Activated T-helper 1 cell treated with anti-CD3 and anti-CD28 coated beads, Interleukin-12 subunit alpha, Interleukin-12 subunit beta, Interleukin-2, Interleukin-4 antibody, amounts not matched to agents 30 ng/mL and 10 ng/mL and 1 ng/mL, durations not matched to agents 14 hours and 24 hours and 36 hours (primary cell): ENCODE results near the gene FXR1. TPM values are rescaled to one million over a fixed set of nuclear protein-coding genes. Genes with fewer than 3 reads are reported as not detected.
"Not testable (repeated sequence)": the region's sequence is repeated elsewhere in the genome, so short reads cannot be mapped to it uniquely, and the experiment has no call there.

Source experiments
- DNase-seq: peaks from one replicate; pipeline ENCODE4 v3.0.0; 2021; ENCODE audit warnings: low spot score
- H3K27ac Mint-ChIP-seq: one replicate; pipeline ENCODE4 v1.8.0; 2021; ENCODE audit warnings: mild to moderate bottlenecking, mixed read lengths
- H3K27me3 Mint-ChIP-seq: one replicate; pipeline ENCODE4 v1.8.0; 2022; ENCODE audit warnings: mild to moderate bottlenecking, moderate library complexity, mixed read lengths; ENCODE audit not compliant: insufficient read depth
- H3K36me3 Mint-ChIP-seq: one replicate; pipeline ENCODE4 v1.8.0; 2021; ENCODE audit warnings: low read depth, mixed read lengths
- H3K4me1 Mint-ChIP-seq: one replicate; pipeline ENCODE4 v1.8.0; 2021; ENCODE audit warnings: low read depth, mixed read lengths
- H3K4me3 Mint-ChIP-seq: one replicate; pipeline ENCODE4 v1.8.0; 2021; ENCODE audit warnings: mild to moderate bottlenecking, moderate library complexity, mixed read lengths
- H3K9me3 Mint-ChIP-seq: one replicate; pipeline ENCODE4 v1.8.0; 2021; ENCODE audit warnings: mixed read lengths
- intact Hi-C: fragments of 100-400 bp; cut with micrococcal nuclease; formaldehyde crosslinking; loops from one replicate; pipeline ENCODE4 v1.15.1; 2024
- total RNA-seq: library from RNA; stranded (reverse); gene quantifications from 2 replicates; pipeline ENCODE4 v1.2.3, GENCODE V29; 2022

Gene FXR1
- total RNA-seq, 1 donor from 2014 or later = 140 TPM

GRCh38 chr3:180989291-180990163 is 77.1 kb downstream of the FXR1 start, which contains the start of gene DNAJC19:
DNAJC19 (minus strand) TSS chr3:180989736; CDS start chr3:180989602, 134 bp downstream.
- intact Hi-C loops = loop anchor here (1.0 to 10.0 kb wide), 4 partner anchors 9 to 1805 kb away; partner anchors contain the start of genes ATP11B, FXR1 and TTC14
- peaks cover 14% of the 10 kb centered on the region for H3K4me1 Mint-ChIP-seq
- no peaks in the 10 kb centered on the region for H3K27me3 Mint-ChIP-seq
- H3K4me3 Mint-ChIP-seq = peak within 1 kb of the TSS; percentile 91
- DNase-seq = peak; percentile 86
- H3K36me3 Mint-ChIP-seq = peaks cover 10% of the 10 kb centered on the region
- peak within 1 kb of the TSS; percentile 88 for H3K27ac Mint-ChIP-seq
- no peaks in the 10 kb centered on the region for H3K9me3 Mint-ChIP-seq

GRCh38 chr3:180990505-180990904 is 78.0 kb downstream of the FXR1 start:
- Mint-ChIP-seq H3K36me3 (peaks cover 9% of the 10 kb centered on the region), H3K4me1 (peaks cover 14% of the 10 kb centered on the region), H3K9me3 (no peaks in the 10 kb centered on the region), H3K27ac (no peak overlapping the region), H3K4me3 (peak overlapping the region; percentile 91), H3K27me3 (no peaks in the 10 kb centered on the region)
- intact Hi-C loops = no loop called here
- DNase-seq = no peak

- DNase-seq = no peak
- Mint-ChIP-seq H3K27me3 (peaks cover 4% of the 10 kb centered on the region), H3K4me3 (no peak overlapping the region), H3K27ac (no peak overlapping the region), H3K4me1 (no peaks in the 10 kb centered on the region), H3K36me3 (no peaks in the 10 kb centered on the region), H3K9me3 (peaks cover 10% of the 10 kb centered on the region)
- intact Hi-C loops = no loop called here
These were observed 84.0 kb downstream of the FXR1 start for GRCh38 chr3:180996415-180996932.

DNA sequence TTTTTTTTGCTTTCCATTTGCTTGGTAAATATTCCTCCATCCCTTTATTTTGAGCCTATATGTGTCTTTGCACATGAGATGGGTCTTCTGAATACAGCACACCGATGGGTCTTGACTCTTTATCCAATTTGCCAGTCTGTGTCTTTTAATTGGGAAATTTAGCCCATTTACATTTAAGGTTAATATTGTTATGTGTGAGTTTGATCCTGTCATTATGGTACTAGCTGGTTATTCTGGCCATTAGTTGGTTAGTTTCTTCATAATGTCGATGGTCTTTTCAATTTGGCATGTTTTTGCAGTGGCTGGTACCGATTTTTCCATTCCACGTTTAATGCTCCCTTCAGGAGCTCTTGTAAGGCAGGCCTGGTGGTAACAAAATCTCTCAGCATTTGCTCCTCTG is 89.9 kb downstream of the FXR1 start:
- H3K27me3 Mint-ChIP-seq, H3K36me3 Mint-ChIP-seq, H3K4me1 Mint-ChIP-seq, H3K27ac Mint-ChIP-seq, DNase-seq, H3K4me3 Mint-ChIP-seq, intact Hi-C loops: not testable (repeated sequence)
- peaks cover 28% of the 10 kb centered on the region for H3K9me3 Mint-ChIP-seq

DNA sequence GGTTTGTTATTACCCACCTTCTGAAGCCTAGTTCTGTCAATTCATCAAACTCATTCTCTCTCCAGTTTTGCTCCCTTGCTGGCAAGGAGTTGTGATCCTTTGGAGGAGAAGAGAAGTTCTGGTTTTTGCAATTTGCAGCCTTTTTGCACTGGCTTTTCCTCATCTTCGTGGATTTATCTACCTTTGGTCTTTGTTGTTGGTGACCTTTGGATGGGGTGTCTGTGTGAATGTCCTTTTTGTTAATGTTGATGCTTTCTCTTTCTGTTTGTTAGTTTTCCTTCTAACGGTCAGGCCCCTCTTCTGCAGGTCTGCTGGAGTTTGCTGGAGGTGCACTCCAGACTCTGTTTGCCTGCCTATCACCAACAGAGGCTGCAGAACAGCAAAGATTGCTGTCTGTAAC is 91.0 kb downstream of the FXR1 start:
- intact Hi-C loops, DNase-seq, H3K27me3 Mint-ChIP-seq, H3K36me3 Mint-ChIP-seq, H3K4me1 Mint-ChIP-seq, H3K27ac Mint-ChIP-seq, H3K4me3 Mint-ChIP-seq: not testable (repeated sequence)
- H3K9me3 Mint-ChIP-seq = peaks cover 28% of the 10 kb centered on the region

- Mint-ChIP-seq H3K27ac (no peak overlapping the region), H3K9me3 (peaks cover 17% of the 10 kb centered on the region), H3K4me1 (no peaks in the 10 kb centered on the region), H3K4me3 (no peak overlapping the region), H3K27me3 (no peaks in the 10 kb centered on the region), H3K36me3 (peaks cover 2% of the 10 kb centered on the region)
- DNase-seq = no peak
- intact Hi-C loops = no loop called here
These were observed 94.1 kb downstream of the FXR1 start for GRCh38 chr3:181006541-181006940.

GRCh38 chr3:181007262-181007661 is 94.8 kb downstream of the FXR1 start:
- intact Hi-C loops = no loop called here
- Mint-ChIP-seq H3K27me3 (no peaks in the 10 kb centered on the region), H3K4me3 (no peak overlapping the region), H3K36me3 (peaks cover 2% of the 10 kb centered on the region), H3K4me1 (no peaks in the 10 kb centered on the region), H3K9me3 (peaks cover 10% of the 10 kb centered on the region), H3K27ac (no peak overlapping the region)
- DNase-seq = no peak

- no peak overlapping the region for H3K27ac Mint-ChIP-seq
- H3K27me3 Mint-ChIP-seq = no peaks in the 10 kb centered on the region
- H3K4me1 Mint-ChIP-seq = no peaks in the 10 kb centered on the region
- DNase-seq = no peak
- H3K9me3 Mint-ChIP-seq = peaks cover under 1% of the 10 kb centered on the region
- no peaks in the 10 kb centered on the region for H3K36me3 Mint-ChIP-seq
- intact Hi-C loops = no loop called here
- no peak overlapping the region for H3K4me3 Mint-ChIP-seq
These were observed 96.3 kb downstream of the FXR1 start for GRCh38 chr3:181008796-181009195.

DNA sequence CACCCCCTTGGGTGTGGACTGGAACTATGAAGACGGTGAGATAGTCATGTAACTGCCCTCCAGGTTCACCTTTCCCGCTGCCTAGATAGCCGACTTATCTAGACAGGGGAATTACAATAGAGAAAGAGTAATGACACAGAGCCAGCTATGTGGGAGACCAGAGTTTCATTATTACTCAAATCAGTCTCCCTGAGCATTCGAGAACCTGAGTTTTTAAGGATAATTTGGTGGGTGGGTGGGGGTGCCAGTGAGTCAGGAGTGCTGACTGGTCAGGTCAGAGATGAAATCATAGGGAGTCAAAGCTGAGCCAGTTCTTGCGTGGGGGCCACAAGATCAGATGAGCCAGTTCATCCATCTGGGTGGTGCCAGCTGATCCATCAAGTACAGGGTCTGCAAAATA is 96.8 kb downstream of the FXR1 start:
- Mint-ChIP-seq H3K4me3 (no peak overlapping the region), H3K9me3 (no peaks in the 10 kb centered on the region), H3K4me1 (no peaks in the 10 kb centered on the region), H3K27me3 (no peaks in the 10 kb centered on the region), H3K36me3 (no peaks in the 10 kb centered on the region), H3K27ac (no peak overlapping the region)
- no peak for DNase-seq
- intact Hi-C loops = no loop called here

DNA sequence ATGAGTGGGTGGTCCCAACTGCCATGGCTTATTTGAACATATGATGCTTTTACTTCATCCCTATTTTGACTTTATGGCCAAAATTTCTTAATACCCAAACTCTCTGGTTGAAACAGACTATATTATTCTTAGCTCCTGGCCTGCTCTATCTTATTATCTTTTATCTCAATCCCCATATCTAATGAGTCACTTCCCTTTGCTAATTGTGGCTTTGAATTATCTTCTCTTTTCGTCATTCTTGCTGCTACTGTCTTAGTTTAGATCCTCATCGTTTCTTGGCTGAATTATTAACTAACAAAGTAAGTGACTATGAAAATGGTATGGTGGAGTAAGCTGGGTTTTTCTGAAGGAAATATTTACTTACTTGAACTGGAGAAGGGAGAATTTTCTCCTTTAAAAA is 105.2 kb downstream of the FXR1 start:
- Mint-ChIP-seq H3K27me3 (no peaks in the 10 kb centered on the region), H3K4me3 (no peak overlapping the region), H3K36me3 (no peaks in the 10 kb centered on the region), H3K27ac (no peak overlapping the region), H3K4me1 (no peaks in the 10 kb centered on the region), H3K9me3 (no peaks in the 10 kb centered on the region)
- no peak for DNase-seq
- intact Hi-C loops = no loop called here

DNA sequence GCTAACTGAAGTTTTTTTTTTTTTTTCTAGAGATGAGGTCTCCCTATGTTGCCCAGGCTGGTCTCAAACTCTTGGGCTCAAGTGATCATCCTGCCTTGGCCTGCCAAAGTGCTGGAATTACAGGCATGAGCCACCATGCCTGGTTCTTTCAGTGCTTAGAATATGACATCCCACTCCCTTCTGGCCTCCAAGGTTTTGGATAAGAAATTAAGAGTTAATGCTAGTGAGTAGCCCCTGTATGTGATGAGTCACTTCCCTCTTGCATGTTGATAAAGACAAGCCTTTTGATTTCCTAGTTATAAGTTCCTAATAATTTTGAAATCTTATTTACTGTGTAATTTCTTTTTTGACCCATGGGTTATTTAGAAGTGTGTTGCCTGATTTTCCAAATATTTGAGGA is 112.7 kb downstream of the FXR1 start:
- intact Hi-C loops = no loop called here
- Mint-ChIP-seq H3K4me1 (no peaks in the 10 kb centered on the region), H3K27me3 (no peaks in the 10 kb centered on the region), H3K9me3 (peaks cover 7% of the 10 kb centered on the region), H3K4me3 (no peak overlapping the region), H3K27ac (no peak overlapping the region), H3K36me3 (peaks cover 2% of the 10 kb centered on the region)
- no peak for DNase-seq

GRCh38 chr3:181030948-181031347 is 118.5 kb downstream of the FXR1 start:
- DNase-seq = no peak
- intact Hi-C loops = no loop called here
- peaks cover 11% of the 10 kb centered on the region for H3K9me3 Mint-ChIP-seq

More at GRCh38 chr3:181030948-181031347, 118.5 kb downstream of the FXR1 start:
- no peak overlapping the region for H3K27ac Mint-ChIP-seq
- no peaks in the 10 kb centered on the region for H3K4me1 Mint-ChIP-seq
- H3K36me3 Mint-ChIP-seq = peaks cover 2% of the 10 kb centered on the region
- no peaks in the 10 kb centered on the region for H3K27me3 Mint-ChIP-seq
- H3K4me3 Mint-ChIP-seq = no peak overlapping the region
